Activated gamma-delta T cell treated with anti-CD3 and anti-CD28 coated beads, Interleukin-2, amount 50 U/mL, for 16 hours (primary cell): ENCODE results near the gene EPC2.
"Not testable (repeated sequence)": the region's sequence is repeated elsewhere in the genome, so short reads cannot be mapped to it uniquely, and the experiment has no call there.

Experiments
- DNase-seq: peaks from one replicate; pipeline ENCODE4 v3.0.0-alpha.2; 2020; ENCODE audit warnings: low read depth

EPC2 gene

GRCh38 chr2:148674063-148675020 lies 29.8 kb downstream of the EPC2 start:
- no peak for DNase-seq

- no peak for DNase-seq
These were observed 31.2 kb downstream of the EPC2 start for GRCh38 chr2:148675708-148676107.

DNA sequence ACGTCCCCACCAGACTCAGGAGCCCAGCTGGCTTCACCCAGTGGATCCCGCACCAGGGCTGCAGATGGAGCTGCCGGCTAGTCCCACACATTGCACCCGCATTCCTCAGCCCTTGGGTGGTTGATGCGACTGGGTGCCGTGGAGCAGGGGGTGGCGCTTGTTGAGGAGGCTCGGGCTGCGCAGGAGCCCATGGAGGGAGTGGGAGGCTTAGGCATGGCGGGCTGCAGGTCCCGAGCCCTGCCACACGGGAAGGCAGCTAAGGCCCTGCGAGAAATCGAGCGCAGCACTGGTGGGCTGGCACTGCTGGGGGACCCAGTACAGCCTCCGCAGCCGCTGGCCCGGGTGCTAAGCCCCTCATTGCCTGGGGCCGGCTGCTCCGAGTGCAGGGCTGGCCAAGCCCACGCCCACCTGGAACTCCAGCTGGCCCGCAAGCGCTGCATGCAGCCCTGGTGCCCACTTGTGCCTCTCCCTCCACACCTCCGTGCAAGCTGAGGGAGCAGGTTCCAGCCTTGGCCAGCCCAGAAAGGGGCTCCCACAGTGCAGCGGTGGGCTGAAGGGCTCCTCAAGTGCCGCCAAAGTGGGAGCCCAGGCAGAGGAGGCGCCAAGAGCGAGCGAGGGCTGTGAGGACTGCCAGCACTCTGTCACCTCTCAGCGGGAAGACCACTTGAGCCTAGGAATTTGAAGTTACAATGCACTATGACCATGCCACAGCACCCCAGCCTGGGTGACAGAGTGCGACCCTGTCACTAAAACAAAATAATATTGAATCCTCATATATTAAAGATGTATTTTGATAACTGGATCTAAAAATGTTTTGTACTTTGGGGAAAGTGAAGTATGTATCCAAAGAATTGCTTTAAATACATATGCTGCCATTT lies 34.0 kb downstream of the EPC2 start:
- DNase-seq, result not testable (repeated sequence)

DNA sequence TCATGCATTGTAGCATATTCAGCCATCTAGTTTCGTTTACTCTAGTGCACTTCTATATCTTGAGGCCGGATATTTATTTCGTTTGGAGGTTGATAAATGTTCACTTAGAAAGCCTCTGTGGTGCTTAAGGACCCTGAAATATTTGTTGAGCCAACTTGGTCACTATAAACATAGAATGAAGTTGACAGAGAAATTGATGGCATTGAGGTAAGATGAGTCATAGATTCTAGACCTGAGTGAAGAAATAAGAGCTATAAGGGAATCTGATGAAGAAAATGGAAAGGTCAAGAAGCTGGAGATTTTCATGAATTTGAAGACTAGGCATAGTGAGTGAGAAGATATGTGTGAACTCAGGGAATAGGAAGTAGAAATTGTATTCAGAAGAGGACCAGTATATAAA lies 35.9 kb downstream of the EPC2 start:
- no peak for DNase-seq

GRCh38 chr2:148681443-148681842 lies 36.9 kb downstream of the EPC2 start:
- no peak for DNase-seq

DNA sequence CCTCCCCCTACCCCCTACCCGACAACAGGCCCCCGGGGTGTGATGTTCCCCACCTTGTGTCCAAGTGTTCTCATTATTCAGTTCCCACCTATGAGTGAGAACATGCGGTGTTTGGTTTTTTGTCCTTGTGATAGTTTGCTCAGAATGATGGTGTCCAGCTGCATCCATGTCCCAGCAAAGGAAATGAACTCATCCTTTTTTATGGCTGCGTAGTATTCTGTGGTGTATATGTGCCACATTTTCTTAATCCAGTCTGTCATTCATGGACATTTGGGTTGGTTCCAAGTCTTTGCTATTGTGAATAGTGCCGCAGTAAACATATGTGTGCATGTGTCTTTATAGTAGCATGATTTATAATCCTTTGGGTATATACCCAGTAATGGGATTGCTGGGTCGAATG lies 37.3 kb downstream of the EPC2 start:
- DNase-seq, result not testable (repeated sequence)

GRCh38 chr2:148684507-148684906 lies 40.0 kb downstream of the EPC2 start:
- DNase-seq, result no peak

GRCh38 chr2:148687543-148687942 lies 43.0 kb downstream of the EPC2 start:
- no peak for DNase-seq

- not testable (repeated sequence) for DNase-seq
These were observed 43.5 kb downstream of the EPC2 start for GRCh38 chr2:148688011-148688410.

- no peak for DNase-seq
These were observed 52.4 kb downstream of the EPC2 start for GRCh38 chr2:148696985-148697384.

DNA sequence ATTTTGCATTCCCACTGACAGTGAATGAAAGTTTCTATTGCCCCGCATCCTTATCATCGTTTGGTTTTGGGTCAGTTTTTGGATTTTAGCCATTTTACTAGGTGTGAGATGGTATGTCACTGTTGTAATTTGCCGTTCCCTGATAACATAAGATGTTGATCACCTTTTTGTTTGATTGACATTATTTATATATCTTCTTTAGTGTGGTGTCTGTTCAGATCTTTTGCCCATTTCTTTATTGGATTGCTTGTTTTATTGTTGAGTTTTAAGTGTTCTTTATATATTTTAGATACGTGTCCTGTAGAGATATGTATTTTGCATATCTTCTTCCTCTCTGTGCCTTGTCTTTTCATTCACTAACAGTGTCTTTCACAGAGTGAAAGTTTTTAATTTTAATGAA lies 55.3 kb downstream of the EPC2 start:
- no peak for DNase-seq

- no peak for DNase-seq
These were observed 56.5 kb downstream of the EPC2 start for GRCh38 chr2:148701039-148701438.

DNA sequence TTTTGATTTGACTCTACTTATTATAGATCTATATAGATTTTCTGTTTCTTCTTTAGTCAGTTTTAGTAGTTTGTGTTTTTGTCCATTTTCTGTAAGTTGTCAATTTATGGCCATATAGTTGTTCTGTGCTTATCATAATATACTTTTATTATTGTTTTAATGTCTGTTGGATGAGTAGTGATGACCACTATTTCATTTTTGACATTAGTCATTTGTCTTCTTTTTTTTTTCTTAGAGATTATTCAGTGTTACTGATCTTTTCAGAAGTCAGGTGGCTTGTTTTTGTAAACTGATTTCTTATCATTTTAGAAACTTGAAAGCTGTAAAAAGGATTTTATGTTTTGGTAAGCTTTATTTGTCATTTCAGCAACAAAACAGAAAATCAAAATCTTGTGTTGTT lies 57.3 kb downstream of the EPC2 start:
- no peak for DNase-seq

- DNase-seq, result no peak
These were observed 57.9 kb downstream of the EPC2 start for GRCh38 chr2:148702475-148702874.

DNA sequence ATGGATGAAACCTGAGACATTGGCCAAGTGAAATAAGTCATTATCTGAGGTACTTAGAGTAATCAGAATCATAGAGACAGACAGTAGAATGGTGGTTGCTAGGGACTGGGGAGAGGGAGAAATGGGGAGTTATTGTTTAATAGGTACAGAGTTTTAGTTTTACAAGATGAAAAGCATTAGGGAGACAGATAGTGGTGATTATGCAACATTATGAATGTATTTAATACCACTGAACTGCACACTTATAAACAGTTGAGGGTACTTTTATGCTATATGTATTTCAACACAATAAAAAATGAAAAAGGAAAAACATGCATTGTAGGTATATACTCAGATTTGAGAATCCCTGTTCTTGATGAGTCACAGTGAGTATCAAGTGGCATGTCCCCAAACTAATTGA lies 59.7 kb downstream of the EPC2 start:
- DNase-seq, result no peak

DNA sequence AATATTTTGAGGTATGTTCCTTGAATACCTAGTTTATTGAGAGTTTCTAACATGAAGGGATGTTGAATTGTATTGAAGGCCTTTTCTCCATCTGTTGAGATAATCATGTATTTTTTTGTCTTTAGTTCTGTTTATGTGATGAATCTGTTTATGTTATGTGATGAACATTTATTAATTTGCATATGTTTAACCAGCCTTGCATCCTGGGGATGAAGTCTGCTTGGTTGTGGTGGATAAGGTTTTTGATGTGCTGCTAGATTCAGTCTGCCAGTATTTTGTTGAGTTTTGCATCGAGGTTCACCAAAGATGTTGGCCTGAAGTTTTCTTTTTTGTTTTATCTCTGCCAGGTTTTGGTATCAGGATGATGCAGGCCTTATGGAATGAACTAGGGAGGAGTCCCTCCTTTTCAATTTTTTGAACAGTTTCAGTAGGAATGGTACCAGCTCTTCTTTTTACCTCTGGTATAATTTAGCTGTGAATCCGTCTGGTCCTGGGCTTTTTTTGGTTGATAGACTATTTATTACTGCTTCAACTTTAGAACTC lies 71.9 kb downstream of the EPC2 start:
- no peak for DNase-seq

DNA sequence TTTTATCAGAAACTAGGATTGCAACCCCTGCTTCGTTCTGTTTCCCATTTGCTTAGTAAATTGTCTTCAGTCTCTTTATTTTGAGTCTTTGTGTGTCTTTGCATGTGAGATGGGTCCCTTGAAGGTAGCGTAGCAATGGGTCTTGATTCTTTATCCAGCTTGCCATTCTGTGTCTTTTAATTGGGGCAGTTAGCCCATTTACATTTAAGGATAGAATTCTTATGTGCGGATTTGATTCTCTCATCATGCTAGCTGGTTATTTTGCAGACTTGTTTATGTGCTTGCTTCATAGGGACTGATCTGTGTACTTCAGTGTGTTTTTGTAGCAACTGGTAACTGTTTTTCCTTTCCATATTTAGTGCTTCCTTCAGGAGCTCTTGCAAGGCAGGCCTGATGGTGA lies 73.5 kb downstream of the EPC2 start:
- DNase-seq, result no peak

DNA sequence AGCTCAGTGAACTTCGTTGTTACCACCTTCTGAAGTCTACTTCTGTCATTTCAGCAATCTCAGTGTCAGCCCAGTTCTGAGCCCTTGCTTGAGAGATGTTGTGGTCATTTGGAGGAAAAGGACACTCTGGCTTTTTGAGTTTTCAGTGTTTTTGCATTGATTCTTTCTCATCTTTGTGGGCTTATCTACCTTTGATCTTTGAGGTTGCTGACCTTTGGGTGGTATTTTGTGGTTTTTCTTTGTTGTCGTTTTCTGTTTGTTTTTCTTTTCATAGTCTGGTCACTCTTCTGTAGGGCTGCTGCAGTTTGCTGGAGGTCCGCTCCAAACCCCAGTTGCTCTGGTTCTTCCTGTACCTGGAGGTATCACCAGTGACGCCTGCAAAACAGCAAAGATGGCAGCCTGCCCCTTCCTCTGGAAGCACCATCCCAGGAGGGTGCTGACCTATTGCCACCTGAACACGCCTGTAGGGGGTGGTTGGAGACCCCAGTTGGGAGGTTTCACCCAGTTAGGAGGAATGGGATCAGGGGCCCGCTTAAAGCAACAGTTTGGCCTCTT lies 74.7 kb downstream of the EPC2 start:
- DNase-seq, result no peak

DNA sequence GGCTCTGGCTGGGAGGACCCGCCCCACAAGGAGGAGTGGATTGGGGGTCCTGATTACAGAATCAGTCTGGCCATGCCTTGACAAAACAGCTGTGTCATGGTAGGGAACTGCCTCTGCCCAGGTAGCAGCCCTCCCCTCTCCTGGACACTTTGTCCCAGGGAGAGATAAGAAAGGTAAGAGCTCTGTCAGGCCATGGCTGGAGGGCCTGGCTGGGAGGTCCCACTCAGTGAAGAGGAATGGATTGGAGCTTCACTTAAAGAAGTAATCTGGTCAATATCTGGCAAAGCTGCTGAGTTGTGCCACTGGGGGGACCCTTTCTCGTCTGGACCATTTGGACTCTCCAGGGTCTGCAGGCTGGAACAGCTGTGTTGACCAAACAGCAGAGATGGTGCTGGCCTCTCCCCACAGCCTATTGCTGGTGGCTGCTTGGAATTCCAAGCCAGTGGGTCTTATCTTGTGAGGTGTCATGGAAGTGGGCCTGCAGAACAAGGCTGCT lies 75.4 kb downstream of the EPC2 start:
- no peak for DNase-seq

- DNase-seq, result no peak
These were observed 76.0 kb downstream of the EPC2 start for GRCh38 chr2:148720501-148721001.

DNA sequence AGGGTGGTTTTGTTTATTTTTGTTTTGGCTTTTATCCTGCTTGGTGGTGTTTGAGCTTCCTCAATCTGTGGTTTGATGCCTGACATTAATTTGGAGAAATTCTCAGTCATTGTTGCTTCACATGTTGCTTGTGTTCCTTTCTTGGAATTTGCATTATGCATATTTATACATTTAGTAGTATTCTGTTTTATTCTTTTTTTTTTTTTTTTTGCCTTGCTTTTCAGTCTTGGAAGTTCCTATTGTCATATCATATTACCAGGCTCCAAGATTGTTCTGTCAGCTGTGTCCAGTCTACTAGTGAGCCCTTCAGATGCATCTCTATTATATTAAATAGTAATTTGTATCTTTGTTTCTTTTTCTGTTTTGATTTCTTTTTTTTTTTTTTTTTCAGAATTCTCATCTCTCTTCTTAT lies 77.0 kb downstream of the EPC2 start:
- DNase-seq, result no peak
